Mesenchymal stem cell (in vitro differentiated cells and primary cell): ENCODE measurements around the gene ABLIM2.

Experiments used
- DNase-seq: peaks from one replicate; pipeline ENCODE4 v3.0.0-alpha.2; 2013
- H2AFZ ChIP-seq: one replicate; pipeline ENCODE4 v1.6.1; 2013; ENCODE audit warnings: low read depth, mild to moderate bottlenecking, control low read depth, inconsistent platforms, low read length, moderate library complexity
- H2AK5ac ChIP-seq: 2 replicates; pipeline ENCODE4 v1.6.1; 2013; ENCODE audit warnings: low read length, moderate library complexity, mild to moderate bottlenecking, inconsistent platforms; ENCODE audit not compliant: severe bottlenecking
- H2BK120ac ChIP-seq: one replicate; pipeline ENCODE4 v1.6.1; 2013; ENCODE audit warnings: low read depth, mild to moderate bottlenecking, inconsistent platforms, low read length, moderate library complexity
- H2BK12ac ChIP-seq, 2 experiments: one replicate each; pipeline ENCODE4 v1.6.1; 2013; ENCODE audit warnings: inconsistent platforms in 2 of 2, low read length in 2 of 2, mild to moderate bottlenecking in 2 of 2, moderate library complexity in 2 of 2, control low read depth in 1 of 2
- H2BK15ac ChIP-seq: one replicate; pipeline ENCODE4 v1.6.1; 2013; ENCODE audit warnings: mild to moderate bottlenecking, low read depth, inconsistent platforms; ENCODE audit not compliant: poor library complexity, severe bottlenecking
- H2BK5ac ChIP-seq: 2 replicates; pipeline ENCODE4 v1.6.1; 2013; ENCODE audit warnings: low read depth, mild to moderate bottlenecking, low read length, control low read depth, inconsistent platforms; ENCODE audit not compliant: poor library complexity, severe bottlenecking
- H3K14ac ChIP-seq, 2 experiments: one replicate each; pipeline ENCODE4 v1.6.1; 2013; ENCODE audit warnings: inconsistent platforms in 2 of 2, low read length in 2 of 2, control low read depth in 1 of 2, mild to moderate bottlenecking in 1 of 2, moderate library complexity in 1 of 2
- H3K18ac ChIP-seq, 2 experiments: one replicate each; pipeline ENCODE4 v1.6.1; 2013; ENCODE audit warnings: inconsistent platforms in 2 of 2, low read length in 2 of 2, control low read depth in 1 of 2, low read depth in 1 of 2, mild to moderate bottlenecking in 1 of 2
- H3K23ac ChIP-seq, 2 experiments: one replicate each; pipeline ENCODE4 v1.6.1; 2013; ENCODE audit warnings: inconsistent platforms in 2 of 2, low read length in 2 of 2, mild to moderate bottlenecking in 2 of 2, moderate library complexity in 2 of 2, control low read depth in 1 of 2
- H3K27ac ChIP-seq: 2 replicates; pipeline ENCODE4 v1.5.1; 2013; ENCODE audit warnings: mild to moderate bottlenecking, moderate library complexity, low read length, control low read depth, inconsistent platforms; ENCODE audit not compliant: poor library complexity, severe bottlenecking
- H3K27me3 ChIP-seq, 2 experiments: 2 replicates each; pipeline versions ENCODE4 v1.6.1 to v1.7.0; 2013; ENCODE audit warnings: low read length in 2 of 2, mild to moderate bottlenecking in 2 of 2, moderate library complexity in 2 of 2, control low read depth in 1 of 2, inconsistent platforms in 1 of 2; ENCODE audit not compliant: control insufficient read depth in 1 of 2, insufficient read depth in 1 of 2
- H3K36me3 ChIP-seq, 2 experiments: 2 replicates each; pipeline versions ENCODE4 v1.6.1 to v1.7.0; 2013; ENCODE audit warnings: low read length in 2 of 2, control low read depth in 1 of 2, inconsistent platforms in 1 of 2, low read depth in 1 of 2, mild to moderate bottlenecking in 1 of 2; ENCODE audit not compliant: insufficient read depth in 2 of 2, control insufficient read depth in 1 of 2
- H3K4ac ChIP-seq, 2 experiments: one replicate each; pipeline ENCODE4 v1.6.1; 2013; ENCODE audit warnings: inconsistent platforms in 2 of 2, low read length in 2 of 2, mild to moderate bottlenecking in 2 of 2, moderate library complexity in 2 of 2, control low read depth in 1 of 2, low read depth in 1 of 2
- H3K4me1 ChIP-seq: 2 replicates; pipeline ENCODE4 v1.6.1; 2013; ENCODE audit warnings: low read depth, low read length, control low read depth; ENCODE audit not compliant: control insufficient read depth, insufficient read depth
- H3K4me2 ChIP-seq: 2 replicates; pipeline ENCODE4 v1.6.1; 2013; ENCODE audit warnings: low read length, mild to moderate bottlenecking, inconsistent platforms; ENCODE audit not compliant: poor library complexity, severe bottlenecking
- H3K4me3 ChIP-seq, 2 experiments: 2 replicates each; pipeline versions ENCODE4 v1.5.1 to v1.7.0; 2013; ENCODE audit warnings: low read length in 2 of 2, mild to moderate bottlenecking in 2 of 2, control low read depth in 1 of 2, low read depth in 1 of 2; ENCODE audit not compliant: insufficient read depth in 1 of 2
- H3K79me1 ChIP-seq: replicated peaks from 2 replicates; pipeline ENCODE4 v1.6.1; 2013; ENCODE audit warnings: mild to moderate bottlenecking, control low read depth, low read length, inconsistent platforms; ENCODE audit not compliant: poor library complexity, severe bottlenecking
- H3K9ac ChIP-seq: 2 replicates; pipeline ENCODE4 v1.7.0; 2013; ENCODE audit warnings: mild to moderate bottlenecking, low read length, moderate library complexity
- H3K9me3 ChIP-seq: 2 replicates; pipeline ENCODE4 v1.7.0; 2013; ENCODE audit warnings: mild to moderate bottlenecking, low read length; ENCODE audit not compliant: control insufficient read depth
- H4K8ac ChIP-seq: one replicate; pipeline ENCODE4 v1.6.1; 2013; ENCODE audit warnings: inconsistent platforms, mild to moderate bottlenecking, low read length, moderate library complexity
- H4K91ac ChIP-seq: one replicate; pipeline ENCODE4 v1.6.1; 2013; ENCODE audit warnings: mild to moderate bottlenecking, low read length, inconsistent platforms
- WGBS: methylation state at CpG from one replicate; pipeline ENCODE4 v1.1.7; 2013; ENCODE audit warnings: mixed read lengths; 5-methylcytosine and 5-hydroxymethylcytosine counted together

The ABLIM2 gene

GRCh38 chr4:8066336-8066931 is 92.2 kb downstream of the ABLIM2 start:
- no peaks in the 10 kb centered on the region for H3K36me3 ChIP-seq
- H3K27me3 ChIP-seq, result peaks cover 26 to 54% of the 10 kb centered on the region in 2 experiments
- H4K8ac ChIP-seq, result no peak overlapping the region
- H4K91ac ChIP-seq, result no peak overlapping the region
- no peak overlapping the region for H3K18ac ChIP-seq
- no peak overlapping the region for H2BK5ac ChIP-seq
- no peaks in the 10 kb centered on the region for H3K4me1 ChIP-seq
- H2BK12ac ChIP-seq, result no peak overlapping the region
- H3K14ac ChIP-seq, result no peak overlapping the region
- no peak overlapping the region for H2AK5ac ChIP-seq
- H3K79me1 ChIP-seq, result no peaks in the 10 kb centered on the region
- H2BK120ac ChIP-seq, result no peak overlapping the region
- 90% methylated on average over 13 of the region's 13 CpGs for WGBS
- no peak overlapping the region for H3K4ac ChIP-seq
- H3K9me3 ChIP-seq, result peaks cover 28% of the 10 kb centered on the region
- H3K23ac ChIP-seq, result no peak overlapping the region
- no peak for DNase-seq
- H3K4me3 ChIP-seq, result no peak overlapping the region
- no peak overlapping the region for H3K27ac ChIP-seq
- H2BK15ac ChIP-seq, result no peak overlapping the region
- no peak overlapping the region for H3K4me2 ChIP-seq
- no peak overlapping the region for H2AFZ ChIP-seq
- no peak overlapping the region for H3K9ac ChIP-seq

GRCh38 chr4:8063974-8064563 is 94.5 kb downstream of the ABLIM2 start:
- no peak for DNase-seq
- Histone ChIP-seq H3K27ac (no peak overlapping the region), H3K18ac (no peak overlapping the region), H4K91ac (no peak overlapping the region), H3K9me3 (peaks cover 30% of the 10 kb centered on the region), H2AFZ (no peak overlapping the region), H3K79me1 (no peaks in the 10 kb centered on the region), H3K4me2 (no peak overlapping the region), H3K4me3 (no peak overlapping the region), H3K4me1 (no peaks in the 10 kb centered on the region), H3K36me3 (no peaks in the 10 kb centered on the region), H3K9ac (no peak overlapping the region), H3K14ac (no peak overlapping the region), H2BK12ac (no peak overlapping the region), H3K27me3 (peaks cover 3 to 34% of the 10 kb centered on the region in 2 experiments), H2BK15ac (no peak overlapping the region), H2AK5ac (no peak overlapping the region), H3K4ac (no peak overlapping the region), H4K8ac (no peak overlapping the region), H2BK5ac (no peak overlapping the region), H2BK120ac (no peak overlapping the region), H3K23ac (no peak overlapping the region)
- 84% methylated on average over 9 of the region's 9 CpGs for WGBS

GRCh38 chr4:8061573-8061972 is 97.0 kb downstream of the ABLIM2 start:
- H3K27ac ChIP-seq, result no peak overlapping the region
- H3K18ac ChIP-seq, result no peak overlapping the region
- no peak overlapping the region for H2BK120ac ChIP-seq
- H3K9me3 ChIP-seq, result peaks cover 27% of the 10 kb centered on the region
- WGBS, result 67% methylated on average over 7 of the region's 8 CpGs
- no peak overlapping the region for H3K23ac ChIP-seq
- H4K91ac ChIP-seq, result no peak overlapping the region
- H3K9ac ChIP-seq, result no peak overlapping the region
- H3K27me3 ChIP-seq, result peaks cover 6 to 18% of the 10 kb centered on the region in 2 experiments
- H2AK5ac ChIP-seq, result no peak overlapping the region
- no peaks in the 10 kb centered on the region for H3K4me1 ChIP-seq
- no peak overlapping the region for H3K4me2 ChIP-seq
- no peaks in the 10 kb centered on the region for H3K79me1 ChIP-seq
- H2BK12ac ChIP-seq, result no peak overlapping the region
- H3K4ac ChIP-seq, result no peak overlapping the region
- H2BK5ac ChIP-seq, result no peak overlapping the region
- H2AFZ ChIP-seq, result no peak overlapping the region
- no peak overlapping the region for H3K4me3 ChIP-seq
- no peaks in the 10 kb centered on the region for H3K36me3 ChIP-seq
- H2BK15ac ChIP-seq, result no peak overlapping the region
- DNase-seq, result no peak
- H4K8ac ChIP-seq, result no peak overlapping the region
- no peak overlapping the region for H3K14ac ChIP-seq

- no peak overlapping the region for H3K4me3 ChIP-seq
- H2BK120ac ChIP-seq, result no peak overlapping the region
- no peak overlapping the region for H3K4me2 ChIP-seq
- no peak overlapping the region for H2AFZ ChIP-seq
- no peaks in the 10 kb centered on the region for H3K36me3 ChIP-seq
- WGBS, result 75% methylated on average over 7 of the region's 7 CpGs
- H2BK5ac ChIP-seq, result no peak overlapping the region
- H2AK5ac ChIP-seq, result no peak overlapping the region
- H3K9ac ChIP-seq, result no peak overlapping the region
- H3K14ac ChIP-seq, result no peak overlapping the region
- H2BK15ac ChIP-seq, result no peak overlapping the region
- H4K8ac ChIP-seq, result no peak overlapping the region
- H3K9me3 ChIP-seq, result peaks cover 25% of the 10 kb centered on the region
- H3K23ac ChIP-seq, result no peak overlapping the region
- H3K18ac ChIP-seq, result no peak overlapping the region
- H4K91ac ChIP-seq, result no peak overlapping the region
- no peak overlapping the region for H3K27ac ChIP-seq
- no peak overlapping the region for H3K4ac ChIP-seq
- no peak for DNase-seq
- H3K27me3 ChIP-seq, result peaks cover 6 to 17% of the 10 kb centered on the region in 2 experiments
- H3K79me1 ChIP-seq, result no peaks in the 10 kb centered on the region
- H3K4me1 ChIP-seq, result no peaks in the 10 kb centered on the region
- no peak overlapping the region for H2BK12ac ChIP-seq
Observed at GRCh38 chr4:8061145-8061544, 97.5 kb downstream of the ABLIM2 start.
